GM21390 (cell line): Measurements from ENCODE around the gene FBXL19.
A peak's percentile ranks its signal among the peaks of the same experiment; 100 is the strongest.

Experiments used
- ATAC-seq: cut with Tn5 transposase; IDR thresholded peaks from one replicate; pipeline ENCODE4 v1.9.1; 2021; ENCODE audit not compliant: unreplicated experiment

The FBXL19 gene

DNA sequence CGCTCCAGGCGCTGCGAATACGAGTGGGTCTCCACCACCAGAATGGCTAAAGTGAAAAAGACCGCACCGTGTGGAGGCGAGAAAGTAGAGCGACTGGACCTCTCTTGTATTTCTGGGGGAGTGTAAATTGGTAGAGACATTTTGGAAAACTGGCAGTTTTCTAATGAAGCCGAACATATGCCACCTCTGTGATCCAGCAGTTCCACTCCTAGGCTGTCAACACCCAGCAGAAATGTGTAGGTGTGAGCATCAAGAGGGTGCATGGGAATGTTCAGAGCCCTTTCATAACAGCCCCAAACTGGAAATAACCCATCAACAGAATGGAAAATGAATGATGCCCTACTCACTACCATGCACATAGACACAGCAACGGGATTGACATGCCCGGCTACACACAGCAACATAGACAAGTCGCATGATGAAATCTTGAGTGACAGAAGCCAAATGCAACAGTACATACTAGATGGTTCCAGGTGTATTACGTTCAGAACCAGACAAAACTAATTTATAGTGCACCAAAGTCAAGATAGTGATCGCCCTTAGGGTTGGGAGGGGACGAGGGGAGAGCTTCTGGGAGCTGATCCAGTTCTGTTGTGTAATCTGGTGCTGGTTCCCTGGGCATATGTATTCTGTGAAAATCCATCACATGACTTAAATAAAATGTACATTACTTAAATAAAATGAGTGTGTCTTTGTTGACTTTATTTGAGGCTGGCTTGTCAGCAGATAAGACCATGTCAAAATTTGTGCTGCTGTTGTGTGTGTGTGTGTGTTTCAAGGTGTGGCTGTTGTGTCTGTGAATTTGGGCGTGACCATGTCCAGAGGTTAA lies 28.6 kb upstream of the FBXL19 start:
- no peak for ATAC-seq

DNA sequence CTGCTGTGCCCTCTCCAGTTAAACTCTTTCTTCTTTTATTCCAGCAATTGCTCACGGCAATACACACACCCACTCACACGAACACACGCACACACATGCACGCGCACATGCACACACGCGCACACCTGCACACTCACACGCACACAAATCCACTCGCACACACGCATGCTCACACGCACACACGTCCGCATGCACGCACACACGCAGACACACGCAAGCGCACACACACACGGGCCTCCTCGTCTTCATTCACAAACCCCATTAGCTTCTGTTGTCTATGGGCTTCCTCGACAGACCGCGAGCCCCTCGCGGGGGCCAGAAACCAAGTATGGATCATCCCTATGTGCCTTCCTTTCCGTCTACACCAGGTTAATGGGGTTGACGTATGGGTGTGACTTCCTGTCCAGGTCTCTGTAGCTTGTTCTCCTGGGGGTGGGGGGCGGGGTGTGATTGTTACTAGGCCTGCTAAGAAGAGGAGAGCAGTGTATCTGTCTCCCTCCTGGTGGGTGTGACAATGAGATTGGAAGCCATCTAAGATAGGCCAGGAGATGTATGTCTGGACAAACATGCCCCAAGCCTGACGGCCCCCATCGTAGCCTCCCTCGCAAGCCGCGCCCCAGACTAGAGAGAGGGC lies 27.6 kb upstream of the FBXL19 start:
- no peak for ATAC-seq

DNA sequence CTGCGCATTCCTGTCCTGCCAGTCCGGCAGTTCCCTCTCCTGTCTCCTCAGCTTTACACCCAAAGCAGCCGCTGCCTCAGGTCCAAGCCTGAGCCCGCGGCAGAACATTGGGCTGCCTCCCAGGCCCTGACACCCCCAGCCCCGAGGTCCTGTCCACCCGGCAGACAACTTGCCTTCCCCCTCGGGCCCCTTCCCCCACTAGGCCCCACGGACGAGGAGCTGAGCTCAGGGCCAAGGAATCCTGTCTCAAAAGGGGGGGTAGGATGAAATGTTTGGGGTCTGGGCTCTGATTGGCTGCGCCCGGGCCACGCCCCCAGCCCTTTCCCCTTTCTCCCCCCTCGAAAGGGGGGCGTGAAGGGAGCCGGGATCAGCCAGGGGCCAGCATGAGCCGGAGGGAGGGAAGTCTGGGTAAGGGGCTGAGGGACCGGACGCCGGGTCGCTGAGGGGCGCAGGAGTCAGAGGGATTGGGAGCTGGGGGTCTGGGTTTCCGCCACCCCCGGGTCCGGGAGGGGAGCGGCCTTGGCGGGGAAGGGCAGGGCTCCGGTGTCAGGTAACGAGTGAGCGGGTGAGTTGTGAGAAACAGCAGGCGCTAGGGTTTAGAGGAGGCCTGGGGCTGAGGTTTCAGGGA lies 27.0 kb upstream of the FBXL19 start, which contains the start of gene CTF1:
Gene CTF1, plus strand, starts transcription at position 354 of the 628 bp plus-strand sequence. Its CDS starts 30 bp downstream, at position 384.
- no peak for ATAC-seq

DNA sequence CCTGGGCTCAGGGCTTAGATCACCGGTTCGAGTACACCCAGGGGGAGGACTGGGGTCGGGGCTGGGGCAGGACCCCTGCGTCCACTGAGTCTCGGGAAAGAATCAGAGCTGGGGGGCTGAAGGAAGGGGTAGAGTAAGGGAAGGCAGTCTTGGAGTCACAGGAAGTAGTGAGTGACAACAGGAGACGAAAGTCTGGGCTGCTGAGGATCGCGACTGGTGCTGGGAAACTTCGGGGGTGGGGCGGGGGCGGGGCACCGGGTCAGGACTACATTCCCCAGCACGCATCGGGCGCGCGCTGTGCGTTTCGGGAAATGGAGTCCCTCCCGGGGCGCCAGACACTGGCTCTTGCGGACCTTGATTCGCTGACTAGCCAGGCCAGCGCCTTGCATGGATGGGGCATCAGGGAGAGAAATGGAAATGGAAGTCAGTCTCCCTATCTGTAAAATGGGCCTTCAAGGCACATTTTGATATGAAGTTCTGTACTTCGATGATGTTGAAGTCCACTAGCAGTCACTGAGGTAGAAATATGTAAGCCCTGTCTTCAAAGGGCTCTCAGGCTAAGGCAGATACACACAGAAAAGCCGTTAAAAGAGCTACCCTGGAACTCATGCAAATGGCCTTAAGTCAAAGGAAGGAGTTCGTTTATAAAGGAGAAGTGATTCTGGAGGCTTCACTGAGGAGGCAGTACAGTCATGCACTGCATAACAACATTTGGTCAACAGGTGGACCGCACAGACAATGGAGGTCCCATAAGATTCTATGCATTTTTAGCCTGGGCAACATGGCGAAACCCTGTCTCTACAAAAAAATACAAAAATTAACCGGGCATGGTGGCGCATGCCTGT lies 26.3 kb upstream of the FBXL19 start:
- peak; percentile 43 for ATAC-seq

DNA sequence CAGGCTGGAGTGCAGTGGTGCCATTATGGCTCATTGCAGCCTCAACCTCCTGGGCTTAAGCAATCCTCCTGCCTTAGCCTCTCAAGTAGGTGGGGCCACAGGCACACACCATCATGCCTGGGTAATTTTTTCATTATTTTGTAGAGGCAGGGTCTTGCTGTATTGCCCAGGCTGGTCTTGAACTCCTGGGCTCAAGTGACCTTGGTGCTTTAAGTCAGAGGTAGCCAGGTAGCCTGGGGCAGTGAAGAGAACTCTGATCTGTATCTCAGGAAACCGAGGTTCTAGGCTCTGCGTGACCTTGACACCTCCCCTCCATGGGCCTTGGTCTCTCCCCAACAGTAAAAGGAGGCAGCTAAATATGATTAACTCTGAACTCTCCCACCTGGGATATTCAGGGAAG lies 23.6 kb upstream of the FBXL19 start:
- ATAC-seq = no peak

DNA sequence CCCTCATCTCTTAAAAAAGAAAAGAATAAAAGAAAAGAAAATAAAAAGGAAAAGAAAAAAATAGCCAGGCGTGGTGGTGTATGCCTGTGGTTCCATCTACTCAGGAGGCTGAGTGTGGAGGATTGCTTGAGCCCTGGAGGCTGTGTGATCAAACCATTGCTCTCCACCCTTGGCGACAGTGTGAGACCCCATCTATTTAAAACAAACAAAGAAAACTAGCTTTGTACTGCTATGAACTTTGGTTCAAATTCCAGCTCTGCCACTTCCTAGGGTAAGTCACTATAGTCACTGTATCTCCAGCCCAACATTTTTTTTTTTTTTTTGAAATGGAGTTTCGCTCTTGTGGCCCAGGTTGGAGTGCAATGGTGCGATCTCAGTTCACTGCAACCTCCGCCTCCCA lies 22.8 kb upstream of the FBXL19 start:
- no peak for ATAC-seq

DNA sequence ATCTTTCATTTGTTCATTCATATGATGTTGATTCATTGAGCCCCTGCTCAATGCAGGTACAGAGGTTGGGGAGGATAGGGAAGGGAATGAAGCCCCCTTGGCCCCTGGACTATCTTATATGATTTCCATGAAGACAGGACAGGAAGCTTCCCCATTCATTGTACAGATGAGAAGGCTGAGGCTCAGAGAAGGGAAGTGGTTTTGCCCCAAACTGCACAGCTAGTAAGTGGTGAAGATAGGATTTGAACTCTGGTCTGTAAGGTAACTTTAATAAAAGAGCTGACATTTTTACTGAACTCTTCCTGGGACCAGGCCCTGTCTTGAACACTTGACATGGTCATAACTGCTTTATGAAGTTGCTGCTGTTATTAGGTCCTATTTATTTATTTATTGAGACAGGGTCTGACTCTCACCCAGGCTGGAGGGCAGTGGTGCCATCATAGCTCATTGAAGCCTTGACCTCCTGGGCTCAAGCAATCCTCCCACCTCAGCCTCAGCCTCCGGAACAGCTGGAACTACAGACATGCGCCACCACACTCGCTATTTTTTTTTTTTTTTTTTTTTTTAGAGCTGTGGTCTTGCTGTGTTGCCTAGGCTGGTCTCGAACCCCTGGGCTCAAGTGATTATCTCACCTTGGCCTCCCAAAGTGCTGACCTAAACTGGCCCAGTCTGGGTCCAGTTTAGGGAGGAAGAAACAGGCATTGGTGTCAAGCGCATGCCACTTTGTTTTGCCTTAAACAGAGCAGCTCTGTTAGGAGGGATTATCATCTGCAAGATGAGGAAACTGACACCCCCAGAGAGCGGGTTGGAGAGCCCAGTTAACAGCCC lies 22.0 kb upstream of the FBXL19 start:
- no peak for ATAC-seq

DNA sequence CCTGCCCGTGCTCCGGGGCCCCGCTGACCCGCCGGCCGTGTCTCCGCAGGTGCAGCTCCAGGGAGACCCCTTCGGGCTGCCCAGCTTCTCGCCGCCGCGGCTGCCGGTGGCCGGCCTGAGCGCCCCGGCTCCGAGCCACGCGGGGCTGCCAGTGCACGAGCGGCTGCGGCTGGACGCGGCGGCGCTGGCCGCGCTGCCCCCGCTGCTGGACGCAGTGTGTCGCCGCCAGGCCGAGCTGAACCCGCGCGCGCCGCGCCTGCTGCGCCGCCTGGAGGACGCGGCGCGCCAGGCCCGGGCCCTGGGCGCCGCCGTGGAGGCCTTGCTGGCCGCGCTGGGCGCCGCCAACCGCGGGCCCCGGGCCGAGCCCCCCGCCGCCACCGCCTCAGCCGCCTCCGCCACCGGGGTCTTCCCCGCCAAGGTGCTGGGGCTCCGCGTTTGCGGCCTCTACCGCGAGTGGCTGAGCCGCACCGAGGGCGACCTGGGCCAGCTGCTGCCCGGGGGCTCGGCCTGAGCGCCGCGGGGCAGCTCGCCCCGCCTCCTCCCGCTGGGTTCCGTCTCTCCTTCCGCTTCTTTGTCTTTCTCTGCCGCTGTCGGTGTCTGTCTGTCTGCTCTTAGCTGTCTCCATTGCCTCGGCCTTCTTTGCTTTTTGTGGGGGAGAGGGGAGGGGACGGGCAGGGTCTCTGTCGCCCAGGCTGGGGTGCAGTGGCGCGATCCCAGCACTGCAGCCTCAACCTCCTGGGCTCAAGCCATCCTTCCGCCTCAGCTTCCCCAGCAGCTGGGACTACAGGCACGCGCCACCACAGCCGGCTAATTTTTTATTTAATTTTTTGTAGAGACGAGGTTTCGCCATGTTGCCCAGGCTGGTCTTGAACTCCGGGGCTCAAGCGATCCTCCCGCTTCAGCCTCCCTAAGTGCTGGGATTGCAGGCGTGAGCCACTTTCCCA lies 21.1 kb upstream of the FBXL19 start:
- peak; percentile 67 for ATAC-seq

DNA sequence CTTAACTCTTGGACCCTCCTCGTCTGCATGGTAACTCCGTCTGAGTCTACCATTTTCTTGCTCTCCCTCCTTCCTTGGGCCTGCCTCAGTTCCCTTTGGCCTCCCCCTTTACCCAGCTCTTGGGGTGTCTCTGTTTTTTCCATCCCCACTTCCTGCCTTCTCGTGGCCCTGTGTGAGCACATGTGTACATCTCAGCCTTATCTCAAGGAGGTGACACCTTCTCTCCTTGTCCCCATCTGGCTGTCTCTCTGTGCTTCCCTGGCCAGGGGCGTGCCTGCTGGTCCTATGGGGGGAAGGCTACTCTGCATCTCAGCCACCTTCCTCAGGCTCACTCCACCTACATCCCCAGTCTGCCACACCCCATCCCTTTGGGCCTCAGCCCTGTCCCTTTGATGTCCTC lies 20.4 kb upstream of the FBXL19 start:
- ATAC-seq = no peak

DNA sequence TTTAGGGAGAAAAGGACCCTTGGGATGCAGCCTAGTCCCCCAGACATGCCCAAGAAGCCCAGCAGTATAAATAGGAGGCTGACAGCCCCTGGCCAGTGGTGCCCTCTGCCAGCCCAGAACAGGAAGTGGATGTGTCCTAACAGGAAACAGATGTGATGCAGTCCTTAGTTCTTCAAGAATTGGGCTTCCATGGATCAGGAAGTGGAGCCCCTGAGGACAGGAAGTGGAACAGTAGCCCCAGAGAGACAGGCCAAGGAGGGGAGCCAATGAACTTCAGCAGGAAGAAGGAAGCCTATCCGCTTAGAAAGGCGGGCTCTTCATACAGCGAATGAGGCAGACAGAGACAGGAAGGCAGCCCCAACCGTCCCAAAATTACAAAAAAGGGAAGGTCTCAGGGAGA lies 19.8 kb upstream of the FBXL19 start:
- no peak for ATAC-seq

DNA sequence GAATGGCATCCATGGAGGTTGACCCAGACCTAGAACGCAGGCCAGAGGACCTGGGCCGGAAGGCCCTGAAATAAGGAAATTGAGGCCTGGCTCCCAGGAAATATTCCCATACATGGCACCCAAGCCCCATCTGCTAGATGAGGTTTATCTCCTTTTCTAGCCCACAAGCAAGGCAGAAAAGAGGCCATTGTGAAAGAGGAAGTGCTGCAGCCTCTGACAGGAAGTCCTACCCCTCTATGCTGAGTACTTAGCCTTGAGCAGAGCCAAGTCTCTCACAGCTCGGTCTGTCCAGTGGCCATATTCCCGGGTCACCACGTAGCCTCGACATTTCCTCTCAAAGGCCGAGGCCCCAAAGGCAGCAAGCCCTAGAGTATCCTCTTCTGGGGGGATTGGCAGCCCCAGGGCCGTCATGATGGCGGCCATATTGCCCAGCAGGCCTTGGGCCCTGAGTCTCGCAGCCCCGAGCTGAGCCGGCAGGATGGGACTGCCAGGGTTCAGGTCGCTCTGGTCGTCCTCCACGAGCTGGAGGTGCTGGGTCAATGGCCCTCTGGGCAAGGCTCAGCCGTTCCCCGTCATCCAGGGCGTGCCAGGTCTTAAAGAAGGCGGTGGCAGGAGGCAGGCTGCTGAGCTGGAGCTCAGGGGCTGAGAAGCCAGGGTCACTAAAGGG lies 19.1 kb upstream of the FBXL19 start:
- no peak for ATAC-seq

DNA sequence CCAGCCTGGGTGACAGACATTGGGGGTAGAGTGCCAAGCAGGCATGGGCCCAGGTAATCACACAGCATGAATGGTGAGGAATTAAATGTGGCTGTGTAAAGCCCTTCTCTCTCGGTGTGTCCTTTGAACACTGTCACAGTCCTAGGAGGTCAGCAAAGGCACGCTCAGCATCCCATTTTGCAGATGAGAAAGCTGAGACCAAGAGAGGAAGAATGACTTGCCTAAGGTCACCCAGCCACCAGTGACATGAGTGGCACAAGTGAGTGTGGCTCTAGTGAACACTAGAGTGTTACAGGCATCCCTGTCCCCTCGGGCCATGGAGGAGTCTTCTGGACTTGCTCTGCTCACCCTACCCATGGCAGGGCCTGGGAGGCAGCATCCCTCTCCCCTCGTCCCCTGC lies 16.3 kb upstream of the FBXL19 start:
- ATAC-seq = no peak

DNA sequence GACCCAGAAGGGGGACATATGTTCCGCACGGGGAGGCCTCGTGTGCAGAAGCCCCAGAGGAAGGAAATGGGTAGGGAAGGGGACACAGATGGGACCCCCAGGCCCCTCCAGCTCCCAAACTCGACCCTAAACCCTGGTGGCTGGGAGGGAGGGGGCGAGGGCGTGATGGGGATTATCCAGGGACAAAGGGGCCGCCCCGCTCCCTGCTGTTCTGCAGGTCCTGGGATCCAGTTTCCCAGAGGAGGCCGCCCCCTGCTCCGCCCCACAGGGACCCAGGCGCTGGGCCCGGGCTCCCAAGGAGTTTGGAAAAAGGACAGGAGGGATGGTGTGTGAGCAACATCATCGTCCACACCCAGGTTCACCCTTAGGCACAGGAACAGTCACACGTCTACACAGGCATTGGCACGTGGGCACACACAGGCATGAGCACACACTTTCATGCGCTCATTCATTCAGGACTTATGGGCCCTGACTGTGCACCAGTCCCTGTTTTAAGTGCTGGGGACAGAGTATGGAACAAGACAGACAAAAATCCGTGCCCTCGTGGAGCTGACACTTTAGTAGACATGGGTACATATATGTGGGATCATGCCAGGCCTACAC lies 12.8 kb upstream of the FBXL19 start:
- ATAC-seq = no peak

DNA sequence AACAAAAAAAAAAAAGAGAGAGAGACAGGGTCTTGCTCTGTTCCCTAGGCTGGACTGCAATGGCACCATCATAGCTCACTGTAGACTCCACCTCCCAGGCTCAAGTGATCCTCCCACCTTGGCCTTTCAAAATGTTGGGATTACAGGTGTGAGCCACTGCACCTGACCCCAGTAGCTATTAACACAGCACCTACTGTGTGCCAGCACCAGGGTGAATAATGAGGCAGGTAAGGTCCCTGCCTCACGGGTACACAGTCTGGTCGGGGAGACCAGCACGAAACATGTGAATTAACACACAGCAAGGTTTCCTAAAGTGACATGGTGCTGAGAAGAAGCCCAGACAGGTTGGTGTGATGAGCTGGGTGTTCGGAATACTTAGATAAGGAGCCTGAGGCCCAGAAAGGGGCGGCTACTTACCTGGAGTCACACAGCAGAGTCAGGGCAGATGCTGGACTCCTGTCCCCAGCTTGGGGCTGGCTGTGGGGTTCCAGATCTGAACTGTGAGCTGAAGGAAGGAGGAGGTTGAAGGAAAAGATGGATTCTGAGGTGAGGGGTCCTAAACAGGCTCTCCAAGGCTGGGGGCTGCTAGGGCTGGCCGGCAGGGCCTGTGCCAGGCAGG lies 10.5 kb upstream of the FBXL19 start:
- ATAC-seq = no peak

DNA sequence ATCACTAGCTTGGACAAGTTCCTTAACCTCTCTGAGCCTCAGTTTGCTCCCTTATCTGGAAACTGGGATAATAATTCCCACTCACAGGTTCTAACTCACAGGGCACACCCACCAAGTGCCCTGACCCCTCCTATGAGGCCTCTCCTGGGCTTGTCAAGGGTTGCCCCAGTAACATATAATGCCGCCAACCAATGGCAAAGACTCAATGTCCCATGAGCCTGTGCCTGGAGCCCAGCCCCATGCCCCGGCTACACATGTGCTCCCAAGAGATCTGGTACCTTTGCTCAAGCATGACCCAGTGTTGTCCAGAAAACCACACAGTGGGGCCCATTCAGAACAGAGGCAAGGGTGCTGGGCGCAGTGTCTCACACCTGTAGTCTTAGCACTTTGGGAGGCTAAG lies 8.5 kb upstream of the FBXL19 start:
- ATAC-seq = no peak

DNA sequence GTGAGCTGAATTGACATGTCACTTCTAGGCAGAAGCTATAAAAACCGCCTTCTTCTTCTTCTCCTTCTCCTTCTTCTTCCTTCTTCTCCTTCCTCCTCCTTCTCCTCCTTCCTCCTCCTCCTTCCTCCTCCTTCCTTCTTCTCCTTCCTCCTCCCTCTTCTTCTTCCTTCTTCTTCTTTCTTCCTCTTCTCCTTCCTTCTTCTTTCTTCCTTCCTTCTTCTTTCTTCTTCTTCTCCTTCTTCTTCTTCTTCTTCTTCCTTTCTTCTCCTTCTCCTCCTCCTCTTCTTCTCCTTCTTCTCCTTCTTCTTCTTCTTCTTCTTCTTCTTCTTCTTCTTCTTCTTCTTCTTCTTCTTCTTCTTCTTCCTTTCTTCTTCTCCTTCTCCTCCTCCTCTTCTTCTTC lies 4.8 kb upstream of the FBXL19 start:
- ATAC-seq = no peak

DNA sequence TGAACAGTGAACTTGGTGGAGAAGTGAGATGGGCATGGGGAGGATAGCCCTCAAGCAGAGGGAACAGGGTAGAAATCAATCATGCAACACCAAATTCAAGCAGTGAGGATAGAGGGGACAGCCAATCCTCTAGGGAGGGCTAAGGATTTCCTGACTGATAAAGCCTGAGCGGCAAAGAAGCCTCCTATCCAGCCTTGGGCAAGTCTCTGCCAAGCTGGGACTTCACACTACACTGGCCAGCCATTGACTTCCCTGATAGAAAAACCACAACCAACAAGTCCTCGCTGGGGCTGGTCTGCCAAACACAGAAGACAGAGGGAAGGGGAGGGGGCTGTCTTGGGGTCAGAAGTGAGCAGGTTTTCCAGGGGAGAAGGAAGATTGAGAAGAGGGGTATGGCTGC lies 2.5 kb upstream of the FBXL19 start:
- ATAC-seq = no peak

DNA sequence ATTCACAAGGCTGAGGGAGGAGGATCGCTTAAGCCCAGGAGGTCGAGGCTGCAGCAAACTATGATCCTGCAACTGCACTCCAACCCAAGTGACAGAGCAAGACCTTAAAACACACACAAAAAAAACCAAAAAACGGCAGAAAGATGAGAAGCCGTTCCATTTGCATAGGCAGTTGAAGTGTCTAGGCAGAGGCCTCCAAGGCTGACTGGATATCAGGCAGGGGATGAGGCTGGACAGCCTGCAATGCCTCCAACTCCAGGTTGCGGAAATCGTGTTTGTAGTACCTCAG lies 2.0 kb upstream of the FBXL19 start:
- no peak for ATAC-seq
